DOHH2 (cell line): ENCODE measurements around the gene SEL1L3.

Experiments
- H3F3A ChIP-seq: fragments of 200-600 bp; sonication (generic), shearing (Covaris generic); 2 replicates; pipeline ENCODE4 v1.6.0; 2016; ENCODE audit warnings: antibody characterized with exemption, mild to moderate bottlenecking; ENCODE audit not compliant: control insufficient read depth, insufficient read depth
- H3K27ac ChIP-seq: fragments of 200-600 bp; sonication (generic); 2 replicates; pipeline ENCODE4 v1.5.1; 2014; ENCODE audit warnings: low read depth, mild to moderate bottlenecking, low read length, moderate library complexity
- H3K27me3 ChIP-seq: fragments of 200-600 bp; sonication (generic); 2 replicates; pipeline ENCODE4 v1.6.1; 2014; ENCODE audit warnings: mild to moderate bottlenecking, low read length, mixed read lengths; ENCODE audit not compliant: control insufficient read depth
- H3K36me3 ChIP-seq: fragments of 200-600 bp; sonication (generic); 2 replicates; pipeline ENCODE4 v1.6.1; 2014; ENCODE audit warnings: mild to moderate bottlenecking, low read length, moderate library complexity, mixed read lengths; ENCODE audit not compliant: control insufficient read depth
- H3K4me1 ChIP-seq: fragments of 200-600 bp; sonication (generic); 2 replicates; pipeline ENCODE4 v1.6.1; 2014; ENCODE audit warnings: mild to moderate bottlenecking, low read length, mixed read lengths; ENCODE audit not compliant: control insufficient read depth
- H3K4me2 ChIP-seq: fragments of 200-600 bp; sonication (generic); 2 replicates; pipeline ENCODE4 v1.6.0; 2014; ENCODE audit warnings: mild to moderate bottlenecking, low read length, moderate library complexity
- H3K4me3 ChIP-seq: fragments of 200-600 bp; sonication (generic); 2 replicates; pipeline ENCODE4 v1.5.1; 2014; ENCODE audit warnings: mild to moderate bottlenecking, low read length, mixed read lengths
- H3K79me2 ChIP-seq: fragments of 200-600 bp; sonication (generic); 2 replicates; pipeline ENCODE4 v1.6.1; 2014; ENCODE audit warnings: mild to moderate bottlenecking, low read length, mixed read lengths; ENCODE audit not compliant: control insufficient read depth
- H3K9me2 ChIP-seq: fragments of 200-600 bp; sonication (generic); replicated peaks from 2 replicates; pipeline ENCODE4 v1.6.1; 2014; ENCODE audit warnings: mild to moderate bottlenecking, low read length, mixed read lengths; ENCODE audit not compliant: control insufficient read depth
- H3K9me3 ChIP-seq: fragments of 200-600 bp; sonication (generic); 2 replicates; pipeline ENCODE4 v1.6.1; 2014; ENCODE audit warnings: antibody characterized with exemption, low read length, mixed read lengths; ENCODE audit not compliant: control insufficient read depth, insufficient read depth
- H4K20me1 ChIP-seq: fragments of 200-600 bp; sonication (generic); 2 replicates; pipeline ENCODE4 v1.6.0; 2014; ENCODE audit warnings: low read depth, mild to moderate bottlenecking, antibody characterized with exemption, low read length, moderate library complexity; ENCODE audit not compliant: control insufficient read depth, insufficient read depth
- EZH2phosphoT487 ChIP-seq: fragments of 200-600 bp; sonication (generic); IDR thresholded peaks from 2 replicates; pipeline ENCODE4 v1.6.1; 2017; ENCODE audit warnings: borderline replicate concordance, mild to moderate bottlenecking, antibody characterized with exemption, low read length, moderate library complexity, mixed read lengths
- TF ChIP-seq, protein P1 (sequence below): fragments of 200-600 bp; sonication (generic); IDR thresholded peaks from one replicate; pipeline ENCODE4 v1.5.1; 2014; ENCODE audit warnings: antibody characterized with exemption, mild to moderate bottlenecking, low read depth, low read length; ENCODE audit not compliant: poor library complexity, severe bottlenecking

SEL1L3 gene

DNA sequence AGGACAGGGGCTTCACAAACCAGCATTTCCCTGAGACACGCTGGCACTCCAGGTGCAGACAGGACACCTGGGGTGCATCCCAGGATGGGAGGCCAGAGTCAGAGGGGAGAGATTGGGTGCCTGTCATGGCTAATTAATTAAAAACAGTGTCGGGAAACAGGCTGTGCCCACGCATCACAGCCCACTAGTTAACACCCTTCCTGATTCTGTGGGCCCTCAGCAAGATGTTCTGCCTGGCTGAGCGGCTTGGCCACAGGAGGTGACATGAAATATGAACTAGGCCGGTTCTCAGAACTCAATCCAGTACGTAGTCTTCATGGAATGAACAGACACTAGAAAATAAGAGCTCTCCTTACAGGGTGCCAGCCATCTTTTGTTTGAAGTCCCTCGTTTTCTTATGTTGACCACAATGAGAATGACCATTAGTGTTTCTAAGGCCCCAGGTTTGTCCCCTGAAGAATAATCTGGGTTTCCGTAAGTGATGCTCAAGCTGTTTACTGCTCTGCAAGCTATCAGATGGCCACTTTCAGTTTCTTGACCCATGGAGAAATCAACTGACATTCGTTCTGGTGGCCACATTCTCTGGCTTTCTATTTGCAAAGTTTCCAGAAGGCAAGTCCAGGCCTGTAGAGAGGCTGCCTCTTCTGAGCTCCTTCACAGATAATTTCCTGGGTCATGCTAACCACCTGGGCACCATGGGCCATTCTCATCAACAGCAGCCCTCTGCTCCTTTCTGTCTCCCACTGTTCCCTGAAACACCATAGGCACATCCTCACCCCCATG is 134.9 kb downstream of the SEL1L3 start:
- no peaks in the 10 kb centered on the region for H3K9me3 ChIP-seq
- no peaks in the 10 kb centered on the region for H3K27me3 ChIP-seq
- no peaks in the 10 kb centered on the region for H4K20me1 ChIP-seq
- no peaks in the 10 kb centered on the region for H3K79me2 ChIP-seq
- H3K4me3 ChIP-seq: no peak overlapping the region
- no peak overlapping the region for H3K27ac ChIP-seq
- no peaks in the 10 kb centered on the region for H3K4me1 ChIP-seq
- no peak overlapping the region for H3K4me2 ChIP-seq
- H3K36me3 ChIP-seq: no peaks in the 10 kb centered on the region
- TF ChIP-seq, protein P1, sequence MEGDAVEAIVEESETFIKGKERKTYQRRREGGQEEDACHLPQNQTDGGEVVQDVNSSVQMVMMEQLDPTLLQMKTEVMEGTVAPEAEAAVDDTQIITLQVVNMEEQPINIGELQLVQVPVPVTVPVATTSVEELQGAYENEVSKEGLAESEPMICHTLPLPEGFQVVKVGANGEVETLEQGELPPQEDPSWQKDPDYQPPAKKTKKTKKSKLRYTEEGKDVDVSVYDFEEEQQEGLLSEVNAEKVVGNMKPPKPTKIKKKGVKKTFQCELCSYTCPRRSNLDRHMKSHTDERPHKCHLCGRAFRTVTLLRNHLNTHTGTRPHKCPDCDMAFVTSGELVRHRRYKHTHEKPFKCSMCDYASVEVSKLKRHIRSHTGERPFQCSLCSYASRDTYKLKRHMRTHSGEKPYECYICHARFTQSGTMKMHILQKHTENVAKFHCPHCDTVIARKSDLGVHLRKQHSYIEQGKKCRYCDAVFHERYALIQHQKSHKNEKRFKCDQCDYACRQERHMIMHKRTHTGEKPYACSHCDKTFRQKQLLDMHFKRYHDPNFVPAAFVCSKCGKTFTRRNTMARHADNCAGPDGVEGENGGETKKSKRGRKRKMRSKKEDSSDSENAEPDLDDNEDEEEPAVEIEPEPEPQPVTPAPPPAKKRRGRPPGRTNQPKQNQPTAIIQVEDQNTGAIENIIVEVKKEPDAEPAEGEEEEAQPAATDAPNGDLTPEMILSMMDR: no peak
- no peak for TF ChIP-seq EZH2phosphoT487
- H3K9me2 ChIP-seq: no peaks in the 10 kb centered on the region
- H3F3A ChIP-seq: no peaks in the 10 kb centered on the region

DNA sequence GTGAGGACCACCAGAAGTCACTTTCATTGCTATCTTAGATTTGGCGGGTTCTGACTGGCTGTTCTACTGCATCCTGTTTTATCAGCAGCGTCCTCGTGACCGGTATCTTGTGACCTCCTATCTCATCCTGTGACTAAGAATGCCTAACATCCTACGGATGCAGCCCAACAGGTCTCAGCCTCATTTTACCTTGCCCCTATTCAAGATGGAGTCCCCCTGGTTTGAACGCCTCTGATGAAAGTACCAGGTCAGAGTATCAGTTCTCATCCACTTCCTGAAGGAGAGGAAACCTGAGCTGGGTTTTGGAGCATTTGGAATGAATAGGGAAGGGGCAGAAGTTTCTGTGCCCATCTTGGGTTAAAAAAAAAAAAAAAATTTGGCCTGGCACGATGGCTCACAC is 136.9 kb downstream of the SEL1L3 start:
- H3K4me3 ChIP-seq: no peak overlapping the region
- no peak overlapping the region for H3K4me2 ChIP-seq
- no peaks in the 10 kb centered on the region for H3K4me1 ChIP-seq
- no peaks in the 10 kb centered on the region for H3K79me2 ChIP-seq
- H3K9me2 ChIP-seq: no peaks in the 10 kb centered on the region
- no peaks in the 10 kb centered on the region for H4K20me1 ChIP-seq
- H3K9me3 ChIP-seq: no peaks in the 10 kb centered on the region
- no peaks in the 10 kb centered on the region for H3F3A ChIP-seq
- 0 out of 2 replicates have a peak, but pooled peaks cover under 1% of the 10 kb centered on the region for H3K27me3 ChIP-seq
- TF ChIP-seq, protein P1: no peak
- TF ChIP-seq EZH2phosphoT487: no peak
- H3K36me3 ChIP-seq: no peaks in the 10 kb centered on the region
- no peak overlapping the region for H3K27ac ChIP-seq

DNA sequence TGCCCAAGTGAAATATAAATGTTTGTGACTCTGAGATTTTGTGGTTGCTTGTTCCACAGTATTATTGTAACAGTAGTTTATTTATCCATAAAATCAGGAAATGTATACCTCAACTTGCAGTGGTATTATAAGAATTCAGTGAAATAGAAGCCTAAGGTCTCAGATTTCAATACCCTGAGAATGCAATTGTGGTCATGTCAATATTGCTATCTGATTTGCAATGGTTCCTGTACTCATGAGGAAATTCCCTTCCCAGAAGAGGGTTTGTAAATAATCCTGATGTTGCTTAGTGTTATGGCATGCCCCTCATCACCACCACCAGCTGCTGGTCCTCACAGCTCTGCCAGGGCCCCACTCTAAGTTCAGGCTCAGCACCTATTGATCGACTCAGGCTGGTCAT is 139.4 kb downstream of the SEL1L3 start:
- Histone ChIP-seq H3K27me3 (0 out of 2 replicates have a peak, but pooled peaks cover 3% of the 10 kb centered on the region), H3K4me1 (no peaks in the 10 kb centered on the region), H3K27ac (no peak overlapping the region), H3K4me2 (no peak overlapping the region), H3F3A (no peaks in the 10 kb centered on the region), H3K36me3 (no peaks in the 10 kb centered on the region), H3K4me3 (no peak overlapping the region), H3K9me2 (no peaks in the 10 kb centered on the region), H3K79me2 (no peaks in the 10 kb centered on the region), H4K20me1 (no peaks in the 10 kb centered on the region), H3K9me3 (no peaks in the 10 kb centered on the region)
- TF ChIP-seq EZH2phosphoT487: no peak
- TF ChIP-seq, protein P1: no peak
